HG03442 (cell line): ENCODE measurements around the gene CD44.

Source experiments
- ATAC-seq: cut with Tn5 transposase; IDR thresholded peaks from one replicate; pipeline ENCODE4 v1.9.1; 2021; ENCODE audit warnings: mild to moderate bottlenecking, moderate library complexity; ENCODE audit not compliant: unreplicated experiment

The CD44 gene

GRCh38 chr11:35111161-35112055 is 27.6 kb upstream of the CD44 start:
- ATAC-seq, result no peak

DNA sequence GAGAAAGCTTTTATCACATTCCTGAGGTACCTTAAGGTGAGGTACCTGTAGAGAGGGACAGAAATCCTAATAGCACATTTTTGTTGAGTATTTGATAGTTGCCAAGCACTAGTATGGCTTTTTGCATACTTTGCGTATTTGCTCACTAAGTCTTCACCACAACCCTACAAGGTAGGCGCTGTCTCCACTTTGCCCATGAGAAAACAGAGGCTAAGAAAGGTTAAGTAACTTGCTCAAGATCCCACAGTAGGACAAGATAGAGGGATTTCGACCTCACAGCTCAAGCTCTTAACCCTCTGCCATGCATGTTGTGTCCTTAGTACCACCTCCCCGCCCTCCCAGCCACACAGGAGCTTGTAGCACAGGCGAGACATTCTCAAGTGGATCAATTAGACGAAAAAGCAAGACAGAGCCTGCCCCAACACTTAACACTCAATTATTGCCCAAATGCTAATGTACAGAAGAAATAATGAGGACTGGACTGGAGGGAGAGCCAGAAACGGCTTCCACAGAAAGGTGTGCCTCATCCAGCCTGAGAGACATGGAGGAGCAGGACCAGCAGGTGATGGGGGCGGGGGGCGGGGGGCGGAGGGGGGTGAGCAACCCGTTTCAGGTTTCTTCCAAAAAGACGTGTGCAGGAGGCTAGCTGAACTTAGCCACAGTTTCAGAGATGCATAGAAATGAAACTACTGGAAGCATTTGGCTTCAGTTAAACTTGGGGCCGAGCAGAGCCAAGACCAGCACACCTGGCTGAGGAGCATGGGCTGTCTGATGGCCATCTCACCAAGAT is 26.7 kb upstream of the CD44 start:
- no peak for ATAC-seq

GRCh38 chr11:35112846-35113105 is 26.2 kb upstream of the CD44 start:
- ATAC-seq, result no peak

DNA sequence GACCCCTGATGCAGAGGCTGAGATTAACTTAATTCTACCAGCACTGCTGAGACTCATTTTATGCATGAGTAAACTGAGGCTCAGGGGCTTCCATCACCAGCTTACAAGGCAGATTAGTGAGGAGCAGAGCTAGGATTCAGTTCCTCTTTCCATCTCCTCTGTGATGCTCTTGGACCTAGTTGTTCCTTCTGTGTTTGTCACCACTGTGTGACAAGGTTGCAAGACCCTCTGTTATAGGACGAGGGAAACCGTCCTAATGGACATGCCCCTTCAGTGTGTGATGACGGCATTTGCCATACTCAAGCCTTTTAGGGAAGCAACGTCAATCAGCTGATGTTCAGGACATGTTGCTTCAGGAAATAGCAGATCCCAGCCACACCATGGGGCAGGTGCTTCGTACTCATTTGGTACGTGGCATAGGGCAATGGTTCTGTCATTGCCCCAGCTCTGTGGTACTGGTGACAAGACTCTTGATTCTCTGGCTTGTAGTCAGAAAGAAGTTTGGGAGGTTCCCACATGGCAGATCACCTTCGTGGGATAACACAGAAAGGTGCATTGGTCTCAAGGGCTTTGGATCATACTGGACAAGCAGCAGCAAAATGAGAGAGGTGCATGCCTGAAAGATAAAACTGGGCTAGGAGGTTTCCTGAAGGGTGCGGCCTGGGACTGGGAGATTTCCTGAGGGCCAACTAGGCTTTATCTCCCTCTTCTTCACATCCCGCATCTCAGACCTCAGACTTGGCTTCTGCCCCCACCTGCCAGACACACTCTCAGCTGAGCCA is 23.9 kb upstream of the CD44 start:
- ATAC-seq, result peak; percentile 38

DNA sequence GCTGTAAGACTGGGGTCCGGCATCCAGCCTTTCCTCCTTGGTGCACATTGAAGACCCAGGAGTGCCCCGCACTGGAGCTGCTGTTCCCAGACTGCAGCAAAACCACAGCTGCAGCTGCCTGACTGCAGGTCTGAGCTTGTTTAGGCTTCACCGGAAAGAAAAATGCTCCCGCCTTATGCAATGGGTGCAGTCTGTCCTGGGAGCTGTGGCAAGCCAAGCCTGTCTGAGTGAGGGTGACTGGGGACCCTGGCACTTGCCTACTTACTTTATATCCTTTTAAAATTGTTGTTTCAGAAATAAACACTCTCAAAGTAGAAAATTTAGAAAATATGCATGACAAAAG is 23.3 kb upstream of the CD44 start:
- ATAC-seq, result no peak

- no peak for ATAC-seq
Observed at GRCh38 chr11:35116245-35116644, 22.7 kb upstream of the CD44 start.

- no peak for ATAC-seq
Observed at GRCh38 chr11:35116762-35117640, 22.0 kb upstream of the CD44 start.

DNA sequence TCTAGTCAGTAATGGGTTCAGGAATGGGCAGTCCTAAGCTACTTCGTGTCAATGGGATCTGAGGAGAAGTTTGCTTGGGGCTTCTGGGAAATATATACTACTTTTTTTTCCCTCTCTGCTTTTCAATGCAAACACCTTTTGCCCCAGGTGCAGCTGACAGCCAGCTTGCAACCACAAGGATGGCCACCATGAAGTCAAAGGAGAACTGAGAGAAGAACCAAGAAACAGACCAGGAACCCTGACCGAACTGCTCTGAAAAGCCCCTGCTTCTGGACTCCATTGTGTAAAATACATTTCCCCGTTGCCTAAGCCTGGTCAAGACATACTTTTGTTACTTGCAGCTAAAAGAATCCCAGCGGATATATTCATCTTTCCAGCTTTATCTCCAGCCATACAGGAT is 20.1 kb upstream of the CD44 start:
- peak; percentile 72 for ATAC-seq

- no peak for ATAC-seq
Observed at GRCh38 chr11:35121326-35121865, 17.6 kb upstream of the CD44 start.

GRCh38 chr11:35122308-35122707 is 16.7 kb upstream of the CD44 start:
- no peak for ATAC-seq

DNA sequence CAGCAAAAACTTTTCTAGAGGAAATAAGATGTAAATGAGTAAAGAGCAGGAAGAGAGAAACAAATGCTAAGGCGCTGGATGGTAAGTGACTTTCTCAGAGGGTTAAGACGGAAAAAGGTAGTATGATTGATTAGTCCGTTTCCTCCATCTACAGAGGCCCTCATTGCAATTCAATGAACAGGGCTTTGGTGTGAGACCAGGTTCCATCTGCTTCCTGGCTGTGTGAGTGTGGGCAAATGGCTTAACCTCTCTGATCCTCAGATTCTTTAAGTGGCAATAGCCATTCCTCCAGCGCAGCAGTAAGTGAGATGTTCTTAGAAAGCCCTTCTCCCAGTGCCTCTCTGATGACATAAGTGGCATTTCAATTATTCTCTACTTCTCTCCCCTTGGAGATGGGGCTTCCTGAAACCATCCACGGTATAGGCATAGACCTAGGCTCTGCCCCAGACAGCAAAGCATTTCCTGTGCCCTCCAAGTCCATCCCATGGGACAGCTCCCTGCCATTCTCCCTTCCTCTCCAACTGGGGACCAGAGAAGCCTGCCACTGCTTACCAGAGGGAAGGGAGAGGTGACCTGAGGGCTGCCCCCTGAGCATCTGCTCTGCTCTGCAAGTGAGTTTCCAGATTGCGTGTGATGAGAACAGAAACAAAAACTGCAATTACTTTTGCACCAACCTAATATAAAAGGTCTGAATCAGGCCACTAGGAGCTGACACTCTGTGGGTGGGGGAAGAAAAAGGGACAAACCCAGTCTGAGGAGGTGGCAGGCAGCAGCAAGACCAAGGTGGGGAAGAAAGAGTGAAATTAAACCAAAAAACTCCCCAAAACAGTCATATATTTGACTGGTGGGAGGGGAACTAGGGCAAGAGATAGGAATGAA is 12.7 kb upstream of the CD44 start:
- ATAC-seq, result peak; percentile 65

GRCh38 chr11:35126879-35127581 is 11.9 kb upstream of the CD44 start:
- no peak for ATAC-seq

- no peak for ATAC-seq
Observed at GRCh38 chr11:35127619-35128018, 11.4 kb upstream of the CD44 start.

DNA sequence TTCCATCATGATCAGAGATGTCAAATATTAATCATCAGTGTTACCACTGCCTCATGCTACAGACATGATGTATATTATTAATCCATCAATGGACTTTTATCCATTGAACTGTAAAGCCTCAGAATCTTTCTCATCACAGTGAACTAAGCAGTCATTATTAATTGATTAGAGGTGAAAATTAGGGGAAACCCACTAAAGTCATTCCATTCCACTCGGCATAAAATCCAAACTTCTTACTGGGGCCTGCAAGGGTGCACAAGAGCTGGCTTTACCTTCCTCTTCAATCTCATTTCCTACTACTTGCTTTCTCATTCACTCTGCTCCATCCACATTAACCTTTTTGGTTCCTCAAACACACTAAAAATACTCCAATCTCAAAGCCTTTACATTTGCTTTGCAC is 7.9 kb upstream of the CD44 start:
- ATAC-seq, result no peak

DNA sequence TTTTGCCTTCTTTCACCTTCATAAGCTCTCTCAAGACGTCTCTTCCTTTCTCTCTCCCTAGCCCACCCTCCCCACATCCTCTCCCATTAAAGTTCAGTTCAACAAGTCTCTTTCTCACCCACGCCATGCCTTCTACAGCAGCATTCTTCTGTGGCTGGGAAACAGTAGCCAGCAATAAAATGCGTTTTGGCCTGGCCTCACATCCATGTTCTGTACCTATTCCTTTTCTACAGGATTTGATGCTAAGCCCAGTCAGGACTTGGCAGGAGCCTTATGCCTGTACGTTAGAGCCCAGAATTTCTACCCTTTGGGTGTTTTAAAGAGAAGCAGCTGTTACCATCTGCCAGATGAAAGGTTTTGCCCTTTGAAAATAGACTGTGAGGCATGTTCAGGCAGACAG is 7.1 kb upstream of the CD44 start:
- no peak for ATAC-seq

GRCh38 chr11:35133656-35134055 is 5.3 kb upstream of the CD44 start:
- ATAC-seq, result no peak

DNA sequence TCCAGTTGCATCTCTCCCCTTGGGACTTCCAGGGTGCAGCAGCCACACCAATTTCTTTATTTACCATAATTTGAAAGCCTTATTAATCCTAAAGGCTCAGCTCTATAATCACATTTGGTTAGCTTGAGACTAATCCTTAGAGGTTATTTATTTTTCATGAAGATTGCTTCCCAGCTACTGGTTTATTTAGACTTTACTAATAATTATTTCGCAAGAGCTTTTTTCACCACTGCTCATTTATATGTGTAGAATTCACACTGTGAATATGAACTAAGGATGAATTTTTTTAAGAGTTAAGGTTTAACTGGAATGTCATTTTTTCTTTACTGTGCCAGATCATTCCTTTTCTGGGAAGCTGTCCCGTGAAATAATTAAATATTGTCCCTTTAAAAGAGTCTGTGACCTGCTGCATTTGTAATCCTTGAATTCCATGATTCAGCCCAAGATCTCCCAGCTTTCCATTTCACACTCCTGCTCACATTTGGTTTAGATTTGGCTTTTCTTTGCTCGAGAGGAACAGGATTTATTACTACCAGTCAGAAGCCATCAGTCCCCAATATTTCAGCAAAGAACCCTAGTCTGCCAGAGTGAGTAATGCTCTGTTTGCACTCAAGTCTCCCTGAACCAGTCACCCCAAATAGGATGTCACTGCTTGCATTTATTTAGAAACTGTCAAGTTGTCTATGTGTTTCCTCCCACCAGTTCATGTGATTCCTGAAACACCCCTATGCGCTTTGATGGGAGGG is 4.4 kb upstream of the CD44 start:
- ATAC-seq, result no peak

DNA sequence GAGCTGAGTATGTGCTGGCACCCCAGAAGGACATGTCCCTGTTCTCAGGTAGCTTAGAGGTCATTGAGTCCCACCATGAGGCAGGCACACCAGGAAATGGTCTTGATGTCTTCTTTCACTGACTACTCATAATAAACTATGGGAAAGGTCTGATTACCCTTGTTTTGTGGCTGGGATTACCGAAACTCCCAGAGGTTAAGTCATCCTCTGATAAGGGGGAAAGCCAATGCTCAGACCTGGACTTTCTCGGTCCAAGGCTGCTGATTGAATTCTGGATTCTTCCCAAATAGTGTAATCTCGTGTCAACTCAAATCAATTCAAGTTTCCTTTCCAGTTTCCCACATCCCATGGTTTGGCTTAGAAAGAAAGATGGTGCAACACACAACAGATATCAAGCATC is 3.7 kb upstream of the CD44 start:
- no peak for ATAC-seq
